Calu3 (cell line): Measurements from ENCODE around the gene MYO1B. TPM values are rescaled to one million over a fixed set of nuclear protein-coding genes. Genes with fewer than 3 reads are reported as not detected.

ENCODE experiments used
- BruUV-seq: library from RNA; stranded (reverse); fragments of 400-500 nt; replicated peaks from 2 replicates; lab custom pipeline; 2021; lab: Mats Ljungman, UMichigan
- CTCF ChIA-PET: fragments of 300-600 bp; sonication (Branson Sonifier 250); formaldehyde crosslinking; loops from one replicate; lab custom pipeline; 2022; ENCODE audit warnings: antibody characterized with exemption; lab: Charles Lee
- DNase-seq: peaks from one replicate; pipeline ENCODE4 v3.0.0; 2022
- H3K27ac Mint-ChIP-seq: one replicate; pipeline ENCODE4 v1.8.0; 2022; ENCODE audit warnings: mixed read lengths; ENCODE audit not compliant: unreplicated experiment
- H3K27me3 Mint-ChIP-seq: one replicate; pipeline ENCODE4 v1.8.0; 2022; ENCODE audit warnings: mixed read lengths; ENCODE audit not compliant: unreplicated experiment
- H3K36me3 Mint-ChIP-seq: one replicate; pipeline ENCODE4 v1.8.0; 2022; ENCODE audit warnings: mild to moderate bottlenecking, moderate library complexity, mixed read lengths; ENCODE audit not compliant: insufficient read depth, unreplicated experiment
- H3K4me1 Mint-ChIP-seq: one replicate; pipeline ENCODE4 v1.8.0; 2022; ENCODE audit warnings: mild to moderate bottlenecking, low read depth, mixed read lengths; ENCODE audit not compliant: unreplicated experiment
- H3K4me3 Mint-ChIP-seq: one replicate; pipeline ENCODE4 v1.8.0; 2022; ENCODE audit warnings: mild to moderate bottlenecking, low read depth, moderate library complexity, mixed read lengths; ENCODE audit not compliant: unreplicated experiment
- H3K9me3 Mint-ChIP-seq: one replicate; pipeline ENCODE4 v1.8.0; 2022; ENCODE audit warnings: low read depth, mixed read lengths; ENCODE audit not compliant: unreplicated experiment
- CTCF ChIP-seq: fragments of 200-600 bp; IDR thresholded peaks from one replicate; pipeline ENCODE4 v1.8.0; 2022; ENCODE audit warnings: antibody characterized with exemption; ENCODE audit not compliant: unreplicated experiment
- intact Hi-C: fragments of 100-400 bp; cut with micrococcal nuclease; formaldehyde crosslinking; loops from one replicate; pipeline ENCODE4 v1.10.0; 2022; ENCODE audit not compliant: unreplicated experiment
- total RNA-seq: library from RNA; stranded (reverse); gene quantifications from 2 replicates; pipeline ENCODE4 v1.2.3, GENCODE V29; 2022

Gene MYO1B
- total RNA-seq, 1 experiment from 2014 or later, result 64.5 TPM

GRCh38 chr2:191386938-191387536 lies 141.8 kb downstream of the MYO1B start:
- H3K27me3 Mint-ChIP-seq, result no peaks in the 10 kb centered on the region
- intact Hi-C loops, result no loop called here
- CTCF ChIA-PET, result no interaction called here

GRCh38 chr2:191389288-191389687 lies 144.1 kb downstream of the MYO1B start:
- H3K36me3 Mint-ChIP-seq, result peaks cover 10% of the 10 kb centered on the region
- no peak overlapping the region for H3K27ac Mint-ChIP-seq
- H3K9me3 Mint-ChIP-seq, result no peaks in the 10 kb centered on the region
- H3K4me3 Mint-ChIP-seq, result no peak overlapping the region
- H3K4me1 Mint-ChIP-seq, result peaks cover 8% of the 10 kb centered on the region
- intact Hi-C loops, result no loop called here
- H3K27me3 Mint-ChIP-seq, result no peaks in the 10 kb centered on the region
- CTCF ChIA-PET, result no interaction called here
- DNase-seq, result no peak
- BruUV-seq, result no TSS peak
- no peak for TF ChIP-seq CTCF

More at GRCh38 chr2:191386938-191387536, 141.8 kb downstream of the MYO1B start:
- Mint-ChIP-seq H3K4me3 (no peak overlapping the region), H3K4me1 (peaks cover 21% of the 10 kb centered on the region), H3K9me3 (no peaks in the 10 kb centered on the region), H3K27ac (no peak overlapping the region), H3K36me3 (peaks cover 15% of the 10 kb centered on the region)
- BruUV-seq, result no TSS peak
- no peak for DNase-seq
- no peak for TF ChIP-seq CTCF

- no peak overlapping the region for H3K4me3 Mint-ChIP-seq
- no peak for TF ChIP-seq CTCF
- intact Hi-C loops, result loop anchor here (5.0 kb wide), 1 partner anchor 224 kb away; no protein-coding TSS in a partner anchor
- no peaks in the 10 kb centered on the region for H3K27me3 Mint-ChIP-seq
- no TSS peak for BruUV-seq
- DNase-seq, result no peak
- no peaks in the 10 kb centered on the region for H3K9me3 Mint-ChIP-seq
- H3K4me1 Mint-ChIP-seq, result peaks cover 8% of the 10 kb centered on the region
- CTCF ChIA-PET, result no interaction called here
- no peaks in the 10 kb centered on the region for H3K36me3 Mint-ChIP-seq
- no peak overlapping the region for H3K27ac Mint-ChIP-seq
Measured at GRCh38 chr2:191391171-191391570, 146.0 kb downstream of the MYO1B start.

GRCh38 chr2:191394043-191394442 lies 148.8 kb downstream of the MYO1B start:
- CTCF ChIA-PET, result no interaction called here
- intact Hi-C loops, result loop anchor here (5.0 kb wide), 1 partner anchor 227 kb away; no protein-coding TSS in a partner anchor
- H3K36me3 Mint-ChIP-seq, result no peaks in the 10 kb centered on the region
- no peak for TF ChIP-seq CTCF
- H3K4me1 Mint-ChIP-seq, result no peaks in the 10 kb centered on the region
- no peaks in the 10 kb centered on the region for H3K27me3 Mint-ChIP-seq
- DNase-seq, result no peak
- BruUV-seq, result no TSS peak
- H3K27ac Mint-ChIP-seq, result no peak overlapping the region
- no peaks in the 10 kb centered on the region for H3K9me3 Mint-ChIP-seq
- H3K4me3 Mint-ChIP-seq, result no peak overlapping the region
